ENCODE data around the gene NUP133. TPM values are rescaled to one million over a fixed set of nuclear protein-coding genes. Genes with fewer than 3 reads are reported as not detected.

The NUP133 gene
- total RNA-seq, 4 donors from 2014 or later = 21.9 to 31.6 (median 26.9) TPM

GRCh38 chr1:229412056-229412455 lies 96.1 kb downstream of the NUP133 start:
- no peak overlapping the region for H3K4me3 ChIP-seq (ENCODE audit: low read depth, poor library complexity, severe bottlenecking)
- DNase-seq (ENCODE audit: low spot score in 2 of 2) = no peak
- no peak for TF ChIP-seq POLR2A (IDR thresholded peaks at IDR 0.05)
- TF ChIP-seq, protein P1, sequence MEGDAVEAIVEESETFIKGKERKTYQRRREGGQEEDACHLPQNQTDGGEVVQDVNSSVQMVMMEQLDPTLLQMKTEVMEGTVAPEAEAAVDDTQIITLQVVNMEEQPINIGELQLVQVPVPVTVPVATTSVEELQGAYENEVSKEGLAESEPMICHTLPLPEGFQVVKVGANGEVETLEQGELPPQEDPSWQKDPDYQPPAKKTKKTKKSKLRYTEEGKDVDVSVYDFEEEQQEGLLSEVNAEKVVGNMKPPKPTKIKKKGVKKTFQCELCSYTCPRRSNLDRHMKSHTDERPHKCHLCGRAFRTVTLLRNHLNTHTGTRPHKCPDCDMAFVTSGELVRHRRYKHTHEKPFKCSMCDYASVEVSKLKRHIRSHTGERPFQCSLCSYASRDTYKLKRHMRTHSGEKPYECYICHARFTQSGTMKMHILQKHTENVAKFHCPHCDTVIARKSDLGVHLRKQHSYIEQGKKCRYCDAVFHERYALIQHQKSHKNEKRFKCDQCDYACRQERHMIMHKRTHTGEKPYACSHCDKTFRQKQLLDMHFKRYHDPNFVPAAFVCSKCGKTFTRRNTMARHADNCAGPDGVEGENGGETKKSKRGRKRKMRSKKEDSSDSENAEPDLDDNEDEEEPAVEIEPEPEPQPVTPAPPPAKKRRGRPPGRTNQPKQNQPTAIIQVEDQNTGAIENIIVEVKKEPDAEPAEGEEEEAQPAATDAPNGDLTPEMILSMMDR (IDR thresholded peaks at IDR 0.05) = no peak
- intact Hi-C loops (cut with DNase I; ENCODE audit: low total_unique reads) = no loop called here
- 77 to 87% methylated on average over 7 of the region's 7 CpGs for WGBS, 2 donors

- intact Hi-C loops (cut with DNase I; ENCODE audit: low total_unique reads) = no loop called here
- no peak for DNase-seq (ENCODE audit: low spot score in 2 of 2)
- TF ChIP-seq, protein P1 (IDR thresholded peaks at IDR 0.05) = no peak
- TF ChIP-seq POLR2A (IDR thresholded peaks at IDR 0.05) = no peak
- H3K4me3 ChIP-seq (ENCODE audit: low read depth, poor library complexity, severe bottlenecking) = no peak overlapping the region
- WGBS, 2 donors = 27 to 36% methylated on average over 11 of the region's 11 CpGs
These were observed 96.6 kb downstream of the NUP133 start for GRCh38 chr1:229411434-229412055.

GRCh38 chr1:229410692-229411433 lies 97.3 kb downstream of the NUP133 start:
- WGBS, 2 donors = 8 to 18% methylated on average over 14 of the region's 14 CpGs
- H3K4me3 ChIP-seq (ENCODE audit: low read depth, poor library complexity, severe bottlenecking) = no peak overlapping the region
- intact Hi-C loops (cut with DNase I; ENCODE audit: low total_unique reads) = no loop called here
- TF ChIP-seq POLR2A (IDR thresholded peaks at IDR 0.05) = no peak
- TF ChIP-seq, protein P1 (IDR thresholded peaks at IDR 0.05) = no peak
- DNase-seq (ENCODE audit: low spot score in 2 of 2) = no peak

DNA sequence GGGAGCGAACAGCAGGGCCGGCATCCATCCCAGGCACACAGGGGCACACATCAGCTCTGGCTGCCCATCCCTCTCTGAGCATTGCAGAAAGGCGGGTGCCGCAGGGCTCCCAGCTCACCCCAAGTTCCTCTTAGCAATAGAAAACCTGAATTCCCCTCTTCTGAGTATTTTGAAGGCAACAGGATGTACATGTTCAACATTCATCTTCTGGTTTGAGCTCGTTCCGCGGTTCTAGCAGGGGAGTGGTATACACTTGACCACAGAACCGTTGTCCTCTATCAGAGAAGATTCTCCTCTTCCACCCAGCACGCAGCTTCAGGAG lies 97.8 kb downstream of the NUP133 start:
- TF ChIP-seq, protein P1 (IDR thresholded peaks at IDR 0.05) = no peak
- no peak for TF ChIP-seq POLR2A (IDR thresholded peaks at IDR 0.05)
- intact Hi-C loops (cut with DNase I; ENCODE audit: low total_unique reads) = no loop called here
- 46 to 50% methylated on average over 9 of the region's 9 CpGs for WGBS, 2 donors
- H3K4me3 ChIP-seq (ENCODE audit: low read depth, poor library complexity, severe bottlenecking) = no peak overlapping the region
- no peak for DNase-seq (ENCODE audit: low spot score in 2 of 2)

DNA sequence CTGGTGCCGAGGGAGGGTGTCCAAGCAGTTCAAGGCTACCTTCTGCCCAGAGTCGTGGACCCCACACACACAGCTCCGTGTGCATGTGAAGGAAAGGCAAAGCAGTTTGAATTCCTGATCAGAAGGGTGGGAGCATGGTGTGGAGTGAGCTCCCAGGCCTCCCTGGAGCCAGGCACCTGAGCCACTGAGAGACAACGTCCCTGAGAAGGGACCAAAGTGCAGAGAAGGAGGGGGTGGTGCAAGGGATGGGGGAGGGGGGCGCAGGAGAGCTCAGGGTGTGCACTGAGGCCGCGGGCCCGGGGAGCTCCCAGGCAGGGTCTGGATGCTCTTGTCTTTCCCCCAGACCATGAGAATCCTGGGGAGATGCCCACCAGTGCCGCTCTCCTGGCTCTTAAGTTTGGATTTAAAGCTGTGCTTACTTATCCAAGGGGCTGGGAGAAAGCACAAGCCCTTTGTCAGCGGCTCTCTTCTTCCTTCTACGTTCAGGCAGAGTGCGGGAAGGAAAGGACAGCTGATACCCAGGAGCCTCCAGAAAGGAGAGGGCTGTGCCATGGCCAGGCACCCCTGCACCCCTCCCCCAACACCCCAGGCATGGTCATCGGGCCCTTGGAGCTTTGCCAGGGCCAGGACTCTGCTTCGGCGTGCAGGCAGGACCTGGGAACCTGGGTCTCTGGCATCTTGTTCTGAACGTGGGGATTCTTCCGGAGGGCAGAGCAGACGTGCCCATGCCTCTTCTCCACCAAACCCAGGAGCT lies 98.3 kb downstream of the NUP133 start:
- TF ChIP-seq POLR2A (IDR thresholded peaks at IDR 0.05) = no peak
- no peak for DNase-seq (ENCODE audit: low spot score in 2 of 2)
- intact Hi-C loops (cut with DNase I; ENCODE audit: low total_unique reads) = no loop called here
- WGBS, 2 donors = 40 to 52% methylated on average over 17 to 18 of the region's 18 CpGs
- H3K4me3 ChIP-seq (ENCODE audit: low read depth, poor library complexity, severe bottlenecking) = no peak overlapping the region

- intact Hi-C loops (cut with DNase I; ENCODE audit: low total_unique reads) = no loop called here
- TF ChIP-seq, protein P1 (IDR thresholded peaks at IDR 0.05) = no peak
- no peak for TF ChIP-seq POLR2A (IDR thresholded peaks at IDR 0.05)
- no peak for DNase-seq (ENCODE audit: low spot score in 2 of 2)
- 30 to 33% methylated on average over 8 of the region's 8 CpGs for WGBS, 2 donors
- H3K4me3 ChIP-seq (ENCODE audit: low read depth, poor library complexity, severe bottlenecking) = no peak overlapping the region
These were observed 99.6 kb downstream of the NUP133 start for GRCh38 chr1:229408458-229409037.

Measured in lower leg skin (tissue), 4 donors.